HEK293 (cell line): ENCODE results near the gene ATG2A.

Source experiments
- TCF7L2 ChIP-seq: IDR thresholded peaks from 2 replicates; pipeline ENCODE4 v1.6.1; 2011; ENCODE audit warnings: low read depth, mild to moderate bottlenecking, inconsistent platforms, low read length, moderate library complexity, borderline replicate concordance
- ZFHX2 ChIP-seq: fragments of 450-650 bp; formaldehyde crosslinking; conservative IDR thresholded peaks from 2 replicates; pipeline ENCODE4 v1.5.1; 2016; ENCODE audit warnings: missing biosample characterization, missing genetic modification characterization
- ZNF121 ChIP-seq: fragments of 450-650 bp; formaldehyde crosslinking; IDR thresholded peaks from 2 replicates; pipeline ENCODE4 v1.5.1; 2016; ENCODE audit warnings: missing biosample characterization, missing genetic modification characterization
- ZNF571 ChIP-seq: fragments of 450-650 bp; formaldehyde crosslinking; IDR thresholded peaks from 2 replicates; pipeline ENCODE4 v1.5.0; 2017; ENCODE audit warnings: missing biosample characterization, missing genetic modification characterization
- ZNF768 ChIP-seq: fragments of 450-650 bp; formaldehyde crosslinking; IDR thresholded peaks from 2 replicates; pipeline ENCODE4 v1.5.1; 2018; ENCODE audit warnings: missing biosample characterization, mild to moderate bottlenecking, missing genetic modification characterization
- TF ChIP-seq, protein P1 (sequence below): fragments of 450-650 bp; formaldehyde crosslinking; IDR thresholded peaks from 2 replicates; pipeline ENCODE4 v1.5.1; 2016; ENCODE audit warnings: missing biosample characterization, missing genetic modification characterization
- TF ChIP-seq, protein P2 (sequence below): fragments of 450-650 bp; formaldehyde crosslinking; IDR thresholded peaks from 2 replicates; pipeline ENCODE4 v1.5.1; 2016; ENCODE audit warnings: missing biosample characterization, missing genetic modification characterization
- TF ChIP-seq, protein P3 (sequence below): fragments of 450-650 bp; formaldehyde crosslinking; IDR thresholded peaks from 2 replicates; pipeline ENCODE4 v1.5.1; 2016; ENCODE audit warnings: missing biosample characterization, missing genetic modification characterization

DNA sequence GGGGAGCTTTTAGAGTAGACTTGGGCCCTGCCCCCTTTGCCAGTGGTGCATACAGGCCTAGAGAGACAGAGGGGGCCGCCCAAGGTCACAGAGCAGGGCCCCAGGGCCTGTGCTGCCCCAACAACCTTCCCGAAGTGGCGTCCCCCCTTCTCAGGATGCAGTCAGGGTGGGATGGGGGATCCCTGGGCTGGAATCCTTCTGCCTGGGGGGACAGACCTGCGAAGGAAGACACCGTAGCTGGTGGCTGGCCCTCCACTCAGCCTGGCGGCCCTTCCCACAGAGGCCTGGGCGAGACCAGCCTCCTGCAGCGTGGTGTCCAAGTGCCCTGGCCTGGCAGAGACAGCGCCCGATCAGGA, 24.2 kb downstream of the ATG2A start:
- TF ChIP-seq, protein P1, sequence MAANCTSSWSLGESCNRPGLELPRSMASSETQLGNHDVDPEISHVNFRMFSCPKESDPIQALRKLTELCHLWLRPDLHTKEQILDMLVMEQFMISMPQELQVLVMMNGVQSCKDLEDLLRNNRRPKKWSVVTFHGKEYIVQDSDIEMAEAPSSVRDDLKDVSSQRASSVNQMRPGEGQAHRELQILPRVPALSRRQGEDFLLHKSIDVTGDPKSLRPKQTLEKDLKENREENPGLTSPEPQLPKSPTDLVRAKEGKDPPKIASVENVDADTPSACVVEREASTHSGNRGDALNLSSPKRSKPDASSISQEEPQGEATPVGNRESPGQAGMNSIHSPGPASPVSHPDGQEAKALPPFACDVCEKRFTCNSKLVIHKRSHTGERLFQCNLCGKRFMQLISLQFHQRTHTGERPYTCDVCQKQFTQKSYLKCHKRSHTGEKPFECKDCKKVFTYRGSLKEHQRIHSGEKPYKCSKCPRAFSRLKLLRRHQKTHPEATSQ (tag by site-specific recombination), result no peak
- TF ChIP-seq TCF7L2, result no peak
- TF ChIP-seq ZNF768, result no peak
- TF ChIP-seq, protein P2, sequence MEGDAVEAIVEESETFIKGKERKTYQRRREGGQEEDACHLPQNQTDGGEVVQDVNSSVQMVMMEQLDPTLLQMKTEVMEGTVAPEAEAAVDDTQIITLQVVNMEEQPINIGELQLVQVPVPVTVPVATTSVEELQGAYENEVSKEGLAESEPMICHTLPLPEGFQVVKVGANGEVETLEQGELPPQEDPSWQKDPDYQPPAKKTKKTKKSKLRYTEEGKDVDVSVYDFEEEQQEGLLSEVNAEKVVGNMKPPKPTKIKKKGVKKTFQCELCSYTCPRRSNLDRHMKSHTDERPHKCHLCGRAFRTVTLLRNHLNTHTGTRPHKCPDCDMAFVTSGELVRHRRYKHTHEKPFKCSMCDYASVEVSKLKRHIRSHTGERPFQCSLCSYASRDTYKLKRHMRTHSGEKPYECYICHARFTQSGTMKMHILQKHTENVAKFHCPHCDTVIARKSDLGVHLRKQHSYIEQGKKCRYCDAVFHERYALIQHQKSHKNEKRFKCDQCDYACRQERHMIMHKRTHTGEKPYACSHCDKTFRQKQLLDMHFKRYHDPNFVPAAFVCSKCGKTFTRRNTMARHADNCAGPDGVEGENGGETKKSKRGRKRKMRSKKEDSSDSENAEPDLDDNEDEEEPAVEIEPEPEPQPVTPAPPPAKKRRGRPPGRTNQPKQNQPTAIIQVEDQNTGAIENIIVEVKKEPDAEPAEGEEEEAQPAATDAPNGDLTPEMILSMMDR (tag by site-specific recombination), result no peak
- no peak for TF ChIP-seq ZNF121
- TF ChIP-seq ZFHX2, result no peak
- TF ChIP-seq ZNF571 (tag by site-specific recombination), result no peak
- TF ChIP-seq, protein P3, sequence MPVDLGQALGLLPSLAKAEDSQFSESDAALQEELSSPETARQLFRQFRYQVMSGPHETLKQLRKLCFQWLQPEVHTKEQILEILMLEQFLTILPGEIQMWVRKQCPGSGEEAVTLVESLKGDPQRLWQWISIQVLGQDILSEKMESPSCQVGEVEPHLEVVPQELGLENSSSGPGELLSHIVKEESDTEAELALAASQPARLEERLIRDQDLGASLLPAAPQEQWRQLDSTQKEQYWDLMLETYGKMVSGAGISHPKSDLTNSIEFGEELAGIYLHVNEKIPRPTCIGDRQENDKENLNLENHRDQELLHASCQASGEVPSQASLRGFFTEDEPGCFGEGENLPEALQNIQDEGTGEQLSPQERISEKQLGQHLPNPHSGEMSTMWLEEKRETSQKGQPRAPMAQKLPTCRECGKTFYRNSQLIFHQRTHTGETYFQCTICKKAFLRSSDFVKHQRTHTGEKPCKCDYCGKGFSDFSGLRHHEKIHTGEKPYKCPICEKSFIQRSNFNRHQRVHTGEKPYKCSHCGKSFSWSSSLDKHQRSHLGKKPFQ (tag by site-specific recombination), result no peak
